OCI-LY1 (cell line): ENCODE results near the gene TEAD1.

Source experiments
- H2AFZ ChIP-seq: fragments of 200-600 bp; sonication (generic), shearing (Covaris generic); 2 replicates; pipeline ENCODE4 v1.6.0; 2014; ENCODE audit warnings: antibody characterized with exemption, mild to moderate bottlenecking, low read length
- H3F3A ChIP-seq: fragments of 200-600 bp; sonication (generic), shearing (Covaris generic); 2 replicates; pipeline ENCODE4 v1.6.0; 2014; ENCODE audit warnings: mild to moderate bottlenecking, antibody characterized with exemption, low read length, moderate library complexity; ENCODE audit not compliant: insufficient read depth
- H3K27ac ChIP-seq: fragments of 200-600 bp; sonication (generic); 2 replicates; pipeline ENCODE4 v1.5.1; 2014; ENCODE audit warnings: low read length, mixed run types, mild to moderate bottlenecking, low read depth; ENCODE audit not compliant: poor library complexity, severe bottlenecking
- H3K27me3 ChIP-seq: fragments of 200-600 bp; sonication (generic); 2 replicates; pipeline ENCODE4 v1.6.0; 2014; ENCODE audit warnings: antibody characterized with exemption, mild to moderate bottlenecking, low read length, moderate library complexity; ENCODE audit not compliant: insufficient read depth
- H3K36me3 ChIP-seq: fragments of 200-600 bp; sonication (generic); 2 replicates; pipeline ENCODE4 v1.6.1; 2014; ENCODE audit warnings: mild to moderate bottlenecking, antibody characterized with exemption, low read length, moderate library complexity, mixed read lengths; ENCODE audit not compliant: insufficient read depth
- H3K4me1 ChIP-seq: fragments of 200-600 bp; sonication (generic); 2 replicates; pipeline ENCODE4 v1.5.1; 2014; ENCODE audit warnings: mild to moderate bottlenecking, low read length, moderate library complexity; ENCODE audit not compliant: insufficient read depth, severe bottlenecking
- H3K4me2 ChIP-seq: fragments of 200-600 bp; sonication (generic), shearing (Covaris generic); 2 replicates; pipeline ENCODE4 v1.6.1; 2014; ENCODE audit warnings: low read length
- H3K4me3 ChIP-seq: fragments of 200-600 bp; sonication (generic); 2 replicates; pipeline ENCODE4 v1.5.1; 2014; ENCODE audit warnings: low read length, low read depth, mild to moderate bottlenecking, mixed read lengths; ENCODE audit not compliant: poor library complexity, severe bottlenecking
- H3K79me2 ChIP-seq: fragments of 200-600 bp; shearing (Covaris generic); 2 replicates; pipeline ENCODE4 v1.6.1; 2016; ENCODE audit warnings: mixed run types, low read length, mixed read lengths; ENCODE audit not compliant: insufficient read depth
- H3K9ac ChIP-seq: fragments of 200-600 bp; sonication (generic), shearing (Covaris generic); 2 replicates; pipeline ENCODE4 v1.6.1; 2014; ENCODE audit warnings: mild to moderate bottlenecking, low read length, mixed read lengths
- H3K9me2 ChIP-seq: fragments of 200-600 bp; sonication (generic), shearing (Covaris generic); 2 replicates; pipeline ENCODE4 v1.6.1; 2014; ENCODE audit warnings: low read depth, mild to moderate bottlenecking, low read length, mixed read lengths
- H3K9me3 ChIP-seq: fragments of 200-600 bp; shearing (Covaris generic); 2 replicates; pipeline ENCODE4 v1.6.1; 2014; ENCODE audit warnings: low read length, mixed read lengths
- H4K20me1 ChIP-seq: fragments of 200-600 bp; sonication (generic), shearing (Covaris generic); 2 replicates; pipeline ENCODE4 v1.6.0; 2016; ENCODE audit warnings: mild to moderate bottlenecking, low read length; ENCODE audit not compliant: insufficient read depth
- EZH2 ChIP-seq: fragments of 200-600 bp; sonication (generic), shearing (Covaris generic); IDR thresholded peaks from 2 replicates; pipeline ENCODE4 v1.8.0; 2017; ENCODE audit warnings: borderline replicate concordance, mixed run types, mild to moderate bottlenecking, antibody characterized with exemption, low read length, moderate library complexity, mixed read lengths
- TF ChIP-seq, protein P1 (sequence below): fragments of 200-600 bp; sonication (generic), shearing (Covaris generic); IDR thresholded peaks from 2 replicates; pipeline ENCODE4 v1.5.1; 2017; ENCODE audit warnings: mild to moderate bottlenecking, antibody characterized with exemption, low read length, moderate library complexity, mixed read lengths

Gene TEAD1

GRCh38 chr11:12811861-12812260 is 137.6 kb downstream of the TEAD1 start:
- Histone ChIP-seq H3K9me2 (no peaks in the 10 kb centered on the region), H3K27me3 (no peaks in the 10 kb centered on the region), H3F3A (no peaks in the 10 kb centered on the region), H3K79me2 (no peaks in the 10 kb centered on the region), H3K36me3 (no peaks in the 10 kb centered on the region), H4K20me1 (no peaks in the 10 kb centered on the region), H3K4me1 (no peaks in the 10 kb centered on the region), H3K9ac (no peak overlapping the region), H3K4me2 (no peak overlapping the region), H3K4me3 (no peak overlapping the region), H2AFZ (no peak overlapping the region), H3K9me3 (no peaks in the 10 kb centered on the region), H3K27ac (no peak overlapping the region)
- TF ChIP-seq, protein P1, sequence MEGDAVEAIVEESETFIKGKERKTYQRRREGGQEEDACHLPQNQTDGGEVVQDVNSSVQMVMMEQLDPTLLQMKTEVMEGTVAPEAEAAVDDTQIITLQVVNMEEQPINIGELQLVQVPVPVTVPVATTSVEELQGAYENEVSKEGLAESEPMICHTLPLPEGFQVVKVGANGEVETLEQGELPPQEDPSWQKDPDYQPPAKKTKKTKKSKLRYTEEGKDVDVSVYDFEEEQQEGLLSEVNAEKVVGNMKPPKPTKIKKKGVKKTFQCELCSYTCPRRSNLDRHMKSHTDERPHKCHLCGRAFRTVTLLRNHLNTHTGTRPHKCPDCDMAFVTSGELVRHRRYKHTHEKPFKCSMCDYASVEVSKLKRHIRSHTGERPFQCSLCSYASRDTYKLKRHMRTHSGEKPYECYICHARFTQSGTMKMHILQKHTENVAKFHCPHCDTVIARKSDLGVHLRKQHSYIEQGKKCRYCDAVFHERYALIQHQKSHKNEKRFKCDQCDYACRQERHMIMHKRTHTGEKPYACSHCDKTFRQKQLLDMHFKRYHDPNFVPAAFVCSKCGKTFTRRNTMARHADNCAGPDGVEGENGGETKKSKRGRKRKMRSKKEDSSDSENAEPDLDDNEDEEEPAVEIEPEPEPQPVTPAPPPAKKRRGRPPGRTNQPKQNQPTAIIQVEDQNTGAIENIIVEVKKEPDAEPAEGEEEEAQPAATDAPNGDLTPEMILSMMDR = no peak
- TF ChIP-seq EZH2 = no peak

GRCh38 chr11:12812849-12813248 is 138.6 kb downstream of the TEAD1 start:
- no peak overlapping the region for H2AFZ ChIP-seq
- H3K79me2 ChIP-seq = no peaks in the 10 kb centered on the region
- no peaks in the 10 kb centered on the region for H4K20me1 ChIP-seq
- H3K9me2 ChIP-seq = no peaks in the 10 kb centered on the region
- no peak overlapping the region for H3K27ac ChIP-seq
- no peak overlapping the region for H3K4me3 ChIP-seq
- H3F3A ChIP-seq = no peaks in the 10 kb centered on the region
- H3K4me1 ChIP-seq = no peaks in the 10 kb centered on the region
- TF ChIP-seq, protein P1 = no peak
- TF ChIP-seq EZH2 = no peak
- no peak overlapping the region for H3K9ac ChIP-seq
- no peak overlapping the region for H3K4me2 ChIP-seq
- H3K27me3 ChIP-seq = no peaks in the 10 kb centered on the region
- H3K36me3 ChIP-seq = no peaks in the 10 kb centered on the region
- H3K9me3 ChIP-seq = no peaks in the 10 kb centered on the region

DNA sequence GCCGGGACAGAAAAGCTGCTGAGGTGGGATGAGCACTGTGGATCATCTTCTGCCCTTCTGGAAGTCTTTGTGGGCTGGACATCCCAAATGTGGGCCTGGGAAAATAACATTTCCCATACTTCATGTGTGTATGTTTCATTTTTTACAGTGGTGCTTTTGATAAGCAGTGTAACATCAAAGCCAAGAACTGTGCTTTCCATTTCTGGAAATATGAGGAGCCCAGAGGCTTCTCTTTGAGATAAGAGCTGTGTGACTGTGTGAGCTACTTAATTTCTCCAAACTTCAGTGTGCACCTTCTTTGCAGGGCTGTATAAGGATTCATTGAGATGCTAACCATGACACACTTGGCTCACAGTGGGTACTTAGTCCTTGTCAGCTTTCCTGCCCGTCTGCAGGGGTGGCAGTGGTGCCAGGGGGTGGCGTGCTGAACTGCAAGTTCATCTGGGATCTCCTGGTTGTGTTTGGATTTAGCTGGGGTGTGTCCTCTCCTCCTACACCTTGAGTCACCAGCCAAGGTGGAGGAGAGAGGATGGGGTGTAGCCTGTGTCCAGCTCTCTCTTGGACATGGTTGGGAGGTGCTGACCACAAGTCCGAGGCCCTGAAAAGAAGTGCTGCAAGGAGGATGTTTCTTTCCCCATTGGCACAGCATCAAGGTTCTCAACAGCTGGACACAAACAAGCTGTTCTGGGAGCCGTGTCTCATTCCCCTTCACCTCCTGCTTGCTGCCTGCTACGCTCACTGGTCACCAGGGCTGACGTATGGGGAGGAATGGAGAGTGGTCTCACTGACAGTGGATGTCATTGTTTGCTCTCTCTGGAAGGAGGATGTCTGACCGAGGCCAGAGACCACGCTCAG is 139.4 kb downstream of the TEAD1 start:
- H4K20me1 ChIP-seq = no peaks in the 10 kb centered on the region

More for the DNA sequence above, 139.4 kb downstream of the TEAD1 start:
- Histone ChIP-seq H3K4me1 (no peaks in the 10 kb centered on the region), H3F3A (no peaks in the 10 kb centered on the region), H3K27me3 (no peaks in the 10 kb centered on the region), H3K36me3 (no peaks in the 10 kb centered on the region), H3K9me2 (no peaks in the 10 kb centered on the region), H3K4me3 (no peak overlapping the region), H3K27ac (no peak overlapping the region), H2AFZ (no peak overlapping the region), H3K79me2 (no peaks in the 10 kb centered on the region), H3K4me2 (no peak overlapping the region), H3K9ac (no peak overlapping the region), H3K9me3 (no peaks in the 10 kb centered on the region)
- TF ChIP-seq, protein P1 = no peak
- TF ChIP-seq EZH2 = no peak
